GM12872 (cell line): Measurements from ENCODE around the gene TSPEAR.

Experiments
- CTCF ChIP-seq: IDR thresholded peaks from 3 replicates; pipeline ENCODE4 v1.5.1; 2011; ENCODE audit warnings: low read depth, mild to moderate bottlenecking, low read length, moderate library complexity; ENCODE audit not compliant: insufficient read depth

Gene TSPEAR

GRCh38 chr21:44738621-44739020 is 27.2 kb upstream of the TSPEAR start:
- no peak for TF ChIP-seq CTCF

- no peak for TF ChIP-seq CTCF
Measured at GRCh38 chr21:44737706-44738354, 26.5 kb upstream of the TSPEAR start.

- TF ChIP-seq CTCF = no peak
Measured at GRCh38 chr21:44736291-44737004, 25.1 kb upstream of the TSPEAR start.

- TF ChIP-seq CTCF = no peak
Measured at GRCh38 chr21:44735821-44736220, 24.4 kb upstream of the TSPEAR start.

- TF ChIP-seq CTCF = no peak
Measured at GRCh38 chr21:44734841-44735240, 23.5 kb upstream of the TSPEAR start.

- TF ChIP-seq CTCF = no peak
Measured at GRCh38 chr21:44734026-44734745, 22.8 kb upstream of the TSPEAR start.

- TF ChIP-seq CTCF = no peak
Measured at GRCh38 chr21:44732956-44733355, 21.6 kb upstream of the TSPEAR start.
